HCT116 (cell line): ENCODE measurements around the gene MDM2. TPM values are rescaled to one million over a fixed set of nuclear protein-coding genes. Genes with fewer than 3 reads are reported as not detected.

ENCODE experiments used
- ATAC-seq: fragments of 200-7000 bp; cut with Tn5 transposase; 2 replicates; pipeline ENCODE4 v1.9.1; 2020; ENCODE audit warnings: mild to moderate bottlenecking, moderate library complexity
- BruUV-seq: library from RNA; stranded (reverse); fragments of 400-500 nt; replicated peaks from 2 replicates; lab custom pipeline; 2021; lab: Mats Ljungman, UMichigan
- CTCF ChIA-PET: fragments of 300-600 bp; sonication (Branson Sonifier 250); formaldehyde crosslinking; loops from one replicate; lab custom pipeline; 2021; ENCODE audit warnings: antibody characterized with exemption; lab: Charles Lee
- POLR2A ChIA-PET: fragments of 300-600, 350-600 bp; sonication (Branson Sonifier 250); formaldehyde crosslinking; loops from one replicate; lab custom pipeline; 2021; ENCODE audit warnings: antibody characterized with exemption; lab: Charles Lee
- RAD21 ChIA-PET, 2 experiments: fragments of 300-600 bp; sonication (Branson Sonifier 250); formaldehyde crosslinking; loops; one replicate each; lab custom pipeline; 2023; ENCODE audit warnings: low total read pairs in 2 of 2; ENCODE audit not compliant: uncharacterized antibody in 2 of 2, unreplicated experiment in 2 of 2, low non-redundant PET in 1 of 2; lab: Charles Lee
- DNase-seq: peaks from one replicate; pipeline ENCODE4 v3.0.0-alpha.2; 2010; ENCODE audit warnings: low read depth, low spot score
- H2AFZ ChIP-seq: fragments of 200-600 bp; shearing (Covaris generic), sonication (generic); 2 replicates; pipeline ENCODE4 v1.6.1; 2017; ENCODE audit warnings: low read depth, mixed run types, mixed read lengths, antibody characterized with exemption, low read length; ENCODE audit not compliant: poor library complexity, severe bottlenecking
- H3K27ac ChIP-seq: 2 replicates; pipeline ENCODE4 v1.5.1; 2012; ENCODE audit warnings: low read depth, low read length
- H3K27me3 ChIP-seq: fragments of 200-600 bp; sonication (generic); 2 replicates; pipeline ENCODE4 v1.6.1; 2016; ENCODE audit warnings: mixed run types, low read length, mixed read lengths; ENCODE audit not compliant: insufficient read depth
- H3K36me3 ChIP-seq, 2 experiments: fragments of 200-500 bp in 1 of 2; fragments of 200-600 bp in 1 of 2; sonication (Bioruptor generic) in 1 of 2; sonication (generic) in 1 of 2; 2 replicates each; pipeline versions ENCODE4 v1.5.1 to v1.6.1; 2014 to 2016; ENCODE audit warnings: low read length in 2 of 2, inconsistent platforms in 1 of 2, mixed read lengths in 1 of 2, mixed run types in 1 of 2; ENCODE audit not compliant: insufficient read depth in 2 of 2, control insufficient read depth in 1 of 2
- H3K4me1 ChIP-seq, 2 experiments: fragments of 200-600 bp in 1 of 2; sonication (generic) in 1 of 2; 2 replicates each; pipeline versions ENCODE4 v1.5.1 to v1.6.1; 2012 to 2017; ENCODE audit warnings: low read length in 2 of 2, inconsistent platforms in 1 of 2, mild to moderate bottlenecking in 1 of 2, mixed read lengths in 1 of 2, mixed run types in 1 of 2, moderate library complexity in 1 of 2; ENCODE audit not compliant: insufficient read depth in 2 of 2, control insufficient read depth in 1 of 2
- H3K4me2 ChIP-seq: fragments of 200-600 bp; sonication (generic); 2 replicates; pipeline ENCODE4 v1.6.1; 2017; ENCODE audit warnings: mixed run types, low read length, mixed read lengths
- H3K4me3 ChIP-seq, 2 experiments: fragments of 200-600 bp in 1 of 2; sonication (generic) in 1 of 2; replicated peaks in 1 of 2; 2 replicates each; pipeline ENCODE4 v1.5.1; 2011 to 2016; ENCODE audit warnings: low read length in 2 of 2, control low read depth in 1 of 2, low read depth in 1 of 2, mild to moderate bottlenecking in 1 of 2, mixed read lengths in 1 of 2, mixed run types in 1 of 2
- H3K79me2 ChIP-seq: fragments of 200-600 bp; sonication (generic); 2 replicates; pipeline ENCODE4 v1.6.1; 2017; ENCODE audit warnings: mild to moderate bottlenecking, mixed run types, low read length, moderate library complexity, mixed read lengths; ENCODE audit not compliant: insufficient read depth
- H3K9ac ChIP-seq: fragments of 200-600 bp; sonication (generic); 2 replicates; pipeline ENCODE4 v1.6.1; 2016; ENCODE audit warnings: low read length, mixed read lengths
- H3K9me2 ChIP-seq: fragments of 200-600 bp; sonication (generic), shearing (Covaris generic); 2 replicates; pipeline ENCODE4 v1.6.1; 2017; ENCODE audit warnings: mixed run types, mild to moderate bottlenecking, moderate library complexity; ENCODE audit not compliant: insufficient read depth
- H3K9me3 ChIP-seq, 2 experiments: fragments of 200-500 bp in 1 of 2; fragments of 200-600 bp in 1 of 2; sonication (Bioruptor generic) in 1 of 2; sonication (generic) in 1 of 2; 2 replicates each; pipeline ENCODE4 v1.6.1; 2014 to 2017; ENCODE audit warnings: low read length in 2 of 2, mixed read lengths in 2 of 2, inconsistent platforms in 1 of 2, low read depth in 1 of 2, mild to moderate bottlenecking in 1 of 2, mixed run types in 1 of 2, moderate library complexity in 1 of 2; ENCODE audit not compliant: control insufficient read depth in 1 of 2, insufficient read depth in 1 of 2
- H4K20me1 ChIP-seq: fragments of 200-600 bp; sonication (generic), shearing (Covaris generic); 2 replicates; pipeline ENCODE4 v1.6.1; 2017; ENCODE audit warnings: mixed run types, mild to moderate bottlenecking, moderate library complexity; ENCODE audit not compliant: insufficient read depth
- CBX3 ChIP-seq: IDR thresholded peaks from 2 replicates; pipeline ENCODE4 v1.6.1; 2012; ENCODE audit warnings: low read depth
- CEBPB ChIP-seq: IDR thresholded peaks from 2 replicates; pipeline ENCODE4 v1.6.1; 2012; ENCODE audit warnings: low read depth
- CTCF ChIP-seq, 3 experiments: fragments of 200-600 bp in 1 of 3; sonication (generic) in 1 of 3; IDR thresholded peaks in 2 of 3; conservative IDR thresholded peaks in 1 of 3; 2 replicates each; pipeline ENCODE4 v1.5.1; 2012 to 2017; ENCODE audit warnings: low read depth in 2 of 3, low read length in 2 of 3, antibody characterized with exemption in 1 of 3, borderline replicate concordance in 1 of 3, control low read depth in 1 of 3, mild to moderate bottlenecking in 1 of 3, mixed read lengths in 1 of 3, mixed run types in 1 of 3, moderate library complexity in 1 of 3; ENCODE audit not compliant: insufficient read depth in 1 of 3
- ELF1 ChIP-seq: IDR thresholded peaks from 2 replicates; pipeline ENCODE4 v1.6.1; 2012; ENCODE audit warnings: low read depth, borderline replicate concordance
- EZH2 ChIP-seq: fragments of 200-600 bp; sonication (generic); IDR thresholded peaks from 2 replicates; pipeline ENCODE4 v1.6.1; 2017; ENCODE audit warnings: antibody characterized with exemption, mixed run types
- EZH2phosphoT487 ChIP-seq: fragments of 200-600 bp; IDR thresholded peaks from 2 replicates; pipeline ENCODE4 v1.6.1; 2018; ENCODE audit warnings: antibody characterized with exemption, borderline replicate concordance
- FOSL1 ChIP-seq: IDR thresholded peaks from 2 replicates; pipeline ENCODE4 v1.6.1; 2012; ENCODE audit warnings: low read depth
- POLR2A ChIP-seq: IDR thresholded peaks from 2 replicates; pipeline ENCODE4 v1.7.0; 2011; ENCODE audit warnings: borderline replicate concordance; ENCODE audit not compliant: insufficient read depth, insufficient read length; ENCODE audit errors: extremely low read depth
- POLR2AphosphoS5 ChIP-seq: IDR thresholded peaks from 2 replicates; pipeline ENCODE4 v1.6.1; 2011; ENCODE audit warnings: mild to moderate bottlenecking, low read depth, low read length, moderate library complexity
- RAD21 ChIP-seq: IDR thresholded peaks from 2 replicates; pipeline ENCODE4 v1.6.1; 2012; ENCODE audit warnings: low read depth, mild to moderate bottlenecking
- REST ChIP-seq: IDR thresholded peaks from 2 replicates; pipeline ENCODE4 v1.6.1; 2012; ENCODE audit warnings: low read depth
- SP1 ChIP-seq: IDR thresholded peaks from 2 replicates; pipeline ENCODE4 v1.6.1; 2012; ENCODE audit warnings: low read depth
- TCF7L2 ChIP-seq: IDR thresholded peaks from 2 replicates; pipeline ENCODE4 v1.7.0; 2011; ENCODE audit warnings: borderline replicate concordance, inconsistent platforms; ENCODE audit not compliant: insufficient read depth, insufficient read length; ENCODE audit errors: extremely low read depth
- ZFX ChIP-seq: fragments of 450-650 bp; IDR thresholded peaks from 2 replicates; pipeline ENCODE4 v1.6.1; 2017
- ZNF274 ChIP-seq: fragments of 200-500 bp; sonication (Bioruptor generic); IDR thresholded peaks from 2 replicates; pipeline ENCODE4 v1.6.1; 2014; ENCODE audit warnings: mild to moderate bottlenecking, low read depth, low read length, inconsistent platforms
- intact Hi-C: fragments of 100-400 bp; cut with micrococcal nuclease; formaldehyde crosslinking; loops from 2 replicates; pipeline ENCODE4 v1.10.0; 2022
- total RNA-seq: library from RNA; stranded (reverse); gene quantifications from one replicate; pipeline ENCODE4 v1.2.1, GENCODE V29; 2021; ENCODE audit not compliant: unreplicated experiment
- TF ChIP-seq, protein P1 (sequence below): IDR thresholded peaks from 2 replicates; pipeline ENCODE4 v1.6.1; 2012

MDM2 gene
- total RNA-seq, 1 experiment from 2014 or later, result 170 TPM

GRCh38 chr12:68772714-68773113, 35.3 kb upstream of the MDM2 start:
- Histone ChIP-seq H3K9ac (no peak overlapping the region), H3K9me3 (no peaks in the 10 kb centered on the region), H3K4me2 (no peak overlapping the region), H3K4me3 (no peak overlapping the region), H3K36me3 (no peaks in the 10 kb centered on the region), H3K4me1 (no peaks in the 10 kb centered on the region), H2AFZ (no peak overlapping the region), H3K27ac (no peak overlapping the region), H3K79me2 (no peaks in the 10 kb centered on the region), H3K9me2 (no peaks in the 10 kb centered on the region), H4K20me1 (no peaks in the 10 kb centered on the region), H3K27me3 (no peaks in the 10 kb centered on the region)
- BruUV-seq, result no TSS peak
- no peak for DNase-seq
- POLR2A ChIA-PET, result no interaction called here
- TF ChIP-seq TCF7L2 (no peak), SP1 (no peak), EZH2phosphoT487 (no peak), CEBPB (no peak), CTCF (IDR thresholded peaks at IDR 0.05 in 2 of 3, conservative IDR thresholded peaks at IDR 0.05 in 1 of 3; ENCODE audit: borderline replicate concordance in 1 of 3, insufficient read depth in 1 of 3, low read depth in 2 of 3, low read length in 2 of 3) (no peak), RAD21 (no peak), ZFX (no peak), ELF1 (no peak), POLR2A (no peak), FOSL1 (no peak), REST (no peak), ZNF274 (no peak), POLR2AphosphoS5 (no peak), EZH2 (no peak), CBX3 (no peak)
- TF ChIP-seq, protein P1, sequence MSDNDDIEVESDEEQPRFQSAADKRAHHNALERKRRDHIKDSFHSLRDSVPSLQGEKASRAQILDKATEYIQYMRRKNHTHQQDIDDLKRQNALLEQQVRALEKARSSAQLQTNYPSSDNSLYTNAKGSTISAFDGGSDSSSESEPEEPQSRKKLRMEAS, result no peak
- RAD21 ChIA-PET, result no interaction called here
- CTCF ChIA-PET, result no interaction called here
- intact Hi-C loops, result no loop called here
- ATAC-seq, result no peak
